RWPE2 (cell line): ENCODE measurements around the gene NR6A1.

Experiments
- ATAC-seq: fragments of 200-7000 bp; cut with Tn5 transposase; 3 replicates; pipeline ENCODE4 v1.9.1; 2021; ENCODE audit warnings: low read depth
- DNase-seq: peaks from one replicate; pipeline ENCODE4 v3.0.0-alpha.2; 2020; ENCODE audit warnings: low spot score
- H3K27ac ChIP-seq: fragments of 450-650 bp; 2 replicates; pipeline ENCODE4 v1.5.1; 2017; ENCODE audit warnings: mild to moderate bottlenecking; ENCODE audit not compliant: poor library complexity, severe bottlenecking
- H3K27me3 ChIP-seq: fragments of 250-450 bp; sonication (Bioruptor Pico); 2 replicates; pipeline ENCODE4 v1.5.1; 2021; ENCODE audit warnings: mild to moderate bottlenecking, moderate library complexity; ENCODE audit not compliant: insufficient read depth, poor library complexity, severe bottlenecking
- H3K36me3 ChIP-seq: fragments of 250-450 bp; sonication (Bioruptor Pico); 2 replicates; pipeline ENCODE4 v1.5.1; 2020; ENCODE audit warnings: low read depth, mild to moderate bottlenecking, moderate library complexity
- H3K4me1 ChIP-seq: fragments of 250-450 bp; sonication (Bioruptor Pico); 2 replicates; pipeline ENCODE4 v1.5.1; 2021; ENCODE audit warnings: mild to moderate bottlenecking, moderate library complexity; ENCODE audit not compliant: insufficient read depth, poor library complexity, severe bottlenecking
- H3K4me3 ChIP-seq: fragments of 250-450 bp; sonication (Bioruptor Pico); 2 replicates; pipeline ENCODE4 v1.5.1; 2021; ENCODE audit warnings: mild to moderate bottlenecking, moderate library complexity; ENCODE audit not compliant: severe bottlenecking
- H3K9me3 ChIP-seq: fragments of 250-450 bp; sonication (Bioruptor Pico); 2 replicates; pipeline ENCODE4 v1.5.1; 2021; ENCODE audit warnings: mild to moderate bottlenecking, moderate library complexity; ENCODE audit not compliant: severe bottlenecking
- CTCF ChIP-seq: fragments of 450-650 bp; IDR thresholded peaks from one replicate; pipeline ENCODE4 v1.5.1; 2017; ENCODE audit warnings: mild to moderate bottlenecking, moderate library complexity; ENCODE audit not compliant: poor library complexity, severe bottlenecking

The NR6A1 gene

GRCh38 chr9:124652615-124653393 is 118.3 kb downstream of the NR6A1 start:
- Histone ChIP-seq H3K9me3 (no peaks in the 10 kb centered on the region), H3K27ac (peak overlapping the region; percentile 88), H3K36me3 (no peaks in the 10 kb centered on the region), H3K4me1 (peaks cover 23% of the 10 kb centered on the region), H3K27me3 (no peaks in the 10 kb centered on the region), H3K4me3 (no peak overlapping the region)
- TF ChIP-seq CTCF: no peak
- ATAC-seq (peak; percentile 99), DNase-seq (peak; percentile 71)

- H3K4me3 ChIP-seq: no peak overlapping the region
- H3K9me3 ChIP-seq: no peaks in the 10 kb centered on the region
- H3K4me1 ChIP-seq: peaks cover 20% of the 10 kb centered on the region
- ATAC-seq (peak; percentile 35), DNase-seq (no peak)
- no peaks in the 10 kb centered on the region for H3K27me3 ChIP-seq
- TF ChIP-seq CTCF: no peak
- peak overlapping the region; percentile 88 for H3K27ac ChIP-seq
- no peaks in the 10 kb centered on the region for H3K36me3 ChIP-seq
Observed at GRCh38 chr9:124652203-124652602, 118.9 kb downstream of the NR6A1 start.

- Histone ChIP-seq H3K4me1 (no peaks in the 10 kb centered on the region), H3K36me3 (no peaks in the 10 kb centered on the region), H3K27ac (no peak overlapping the region), H3K27me3 (no peaks in the 10 kb centered on the region), H3K4me3 (no peak overlapping the region), H3K9me3 (no peaks in the 10 kb centered on the region)
- ATAC-seq (no peak), DNase-seq (no peak)
- no peak for TF ChIP-seq CTCF
Observed at GRCh38 chr9:124645274-124645673, 125.8 kb downstream of the NR6A1 start.

- H3K27me3 ChIP-seq: no peaks in the 10 kb centered on the region
- no peak for ATAC-seq
- no peak for TF ChIP-seq CTCF
- H3K36me3 ChIP-seq: no peaks in the 10 kb centered on the region
- DNase-seq: no peak
- no peaks in the 10 kb centered on the region for H3K9me3 ChIP-seq
- H3K4me3 ChIP-seq: no peak overlapping the region
- no peak overlapping the region for H3K27ac ChIP-seq
- H3K4me1 ChIP-seq: no peaks in the 10 kb centered on the region
Observed at GRCh38 chr9:124639637-124640036, 131.5 kb downstream of the NR6A1 start.

GRCh38 chr9:124635285-124635684 is 135.8 kb downstream of the NR6A1 start:
- DNase-seq: no peak
- no peak for TF ChIP-seq CTCF
- Histone ChIP-seq H3K27me3 (no peaks in the 10 kb centered on the region), H3K36me3 (no peaks in the 10 kb centered on the region), H3K4me1 (peaks cover 6% of the 10 kb centered on the region), H3K4me3 (no peak overlapping the region), H3K27ac (no peak overlapping the region), H3K9me3 (no peaks in the 10 kb centered on the region)
- no peak for ATAC-seq
